Endothelial cell of umbilical vein (primary cell): Measurements from ENCODE around the gene NHS. TPM values are rescaled to one million over a fixed set of nuclear protein-coding genes. Genes with fewer than 3 reads are reported as not detected.

Source experiments
- BruUV-seq: library from RNA; stranded (reverse); fragments of 400-500 nt; replicated peaks from 2 replicates; lab custom pipeline; 2021; lab: Mats Ljungman, UMichigan
- CTCF ChIA-PET: fragments of 300-600, 350-600 bp; sonication (Branson Sonifier 250); formaldehyde crosslinking; loops from one replicate; lab custom pipeline; 2021; ENCODE audit warnings: antibody characterized with exemption, inconsistent platforms; lab: Charles Lee
- POLR2A ChIA-PET: fragments of 300-600, 350-600 bp; sonication (Branson Sonifier 250); formaldehyde crosslinking; loops from one replicate; lab custom pipeline; 2021; ENCODE audit warnings: antibody characterized with exemption, inconsistent platforms; lab: Charles Lee
- DNase-seq: peaks from one replicate; pipeline ENCODE4 v3.0.0-alpha.2; 2011; ENCODE audit warnings: low read depth, low spot score
- FAIRE-seq: peaks from 2 replicates; lab custom pipeline; 2011; peaks lifted over from hg19 to GRCh38; lab: Jason Lieb, UNC
- H2AFZ ChIP-seq: 2 replicates; pipeline ENCODE4 v1.6.0; 2012; ENCODE audit warnings: low read depth, low read length, control low read depth, inconsistent platforms
- H3K27ac ChIP-seq: 2 replicates; pipeline ENCODE4 v1.5.1; 2011; ENCODE audit warnings: low read depth, mild to moderate bottlenecking, control low read depth, low read length, moderate library complexity; ENCODE audit not compliant: insufficient read depth
- H3K27me3 ChIP-seq, 2 experiments: 2 replicates each; pipeline versions ENCODE4 v1.6.0 to v1.6.1; 2011; ENCODE audit warnings: low read length in 2 of 2, mixed read lengths in 1 of 2; ENCODE audit not compliant: control insufficient read depth in 2 of 2, insufficient read depth in 2 of 2
- H3K36me3 ChIP-seq, 2 experiments: 2 replicates in 1 of 2; 3 replicates in 1 of 2; pipeline ENCODE4 v1.5.1; 2011; ENCODE audit warnings: low read length in 2 of 2, mild to moderate bottlenecking in 1 of 2, moderate library complexity in 1 of 2; ENCODE audit not compliant: control insufficient read depth in 2 of 2, insufficient read depth in 2 of 2; ENCODE audit errors: extremely low read depth in 1 of 2
- H3K4me1 ChIP-seq: 3 replicates; pipeline ENCODE4 v1.5.1; 2011; ENCODE audit warnings: mild to moderate bottlenecking, low read length; ENCODE audit not compliant: control insufficient read depth, insufficient read depth; ENCODE audit errors: extremely low read depth
- H3K4me2 ChIP-seq: 2 replicates; pipeline ENCODE4 v1.6.1; 2011; ENCODE audit warnings: low read length, control low read depth, mixed read lengths; ENCODE audit not compliant: insufficient read depth
- H3K4me3 ChIP-seq, 3 experiments: fragments of 200-600 bp in 1 of 3; sonication (generic), shearing (Covaris generic) in 1 of 3; replicated peaks in 1 of 3; 2 replicates each; pipeline ENCODE4 v1.5.1; 2011 to 2016; ENCODE audit warnings: control low read depth in 3 of 3, low read length in 3 of 3, mild to moderate bottlenecking in 2 of 3, inconsistent platforms in 1 of 3, low read depth in 1 of 3, moderate library complexity in 1 of 3; ENCODE audit not compliant: insufficient read depth in 1 of 3
- H3K79me2 ChIP-seq: 2 replicates; pipeline ENCODE4 v1.6.0; 2012; ENCODE audit warnings: low read length, inconsistent platforms; ENCODE audit not compliant: control insufficient read depth, insufficient read depth
- H3K9ac ChIP-seq: replicated peaks from 2 replicates; pipeline ENCODE3; 2011; ENCODE audit warnings: low read length, control low read depth; ENCODE audit not compliant: insufficient read depth; ENCODE audit errors: extremely low read depth
- H3K9me1 ChIP-seq: replicated peaks from 3 replicates; pipeline ENCODE4 v1.6.0; 2011; ENCODE audit warnings: mild to moderate bottlenecking, low read length; ENCODE audit not compliant: control insufficient read depth, insufficient read depth; ENCODE audit errors: extremely low read depth
- H3K9me3 ChIP-seq: replicated peaks from 2 replicates; pipeline ENCODE4 v1.5.1; 2012; ENCODE audit warnings: low read length, inconsistent platforms; ENCODE audit not compliant: control insufficient read depth, insufficient read depth
- H4K20me1 ChIP-seq: replicated peaks from 2 replicates; pipeline ENCODE3; 2011; ENCODE audit warnings: mild to moderate bottlenecking, low read length; ENCODE audit not compliant: control insufficient read depth, insufficient read depth; ENCODE audit errors: extremely low read depth
- CTCF ChIP-seq, 2 donors: IDR thresholded peaks; 1 replicate in 1 of 2; 2 replicates in 1 of 2; pipeline ENCODE4 v1.5.1; 2011; ENCODE audit warnings: low read length in 2 of 2, mild to moderate bottlenecking in 2 of 2, moderate library complexity in 2 of 2, control low read depth in 1 of 2, inconsistent platforms in 1 of 2, low read depth in 1 of 2; ENCODE audit not compliant: insufficient read depth in 1 of 2; ENCODE audit errors: extremely low read depth in 1 of 2
- EZH2 ChIP-seq: IDR thresholded peaks from 2 replicates; pipeline ENCODE4 v1.6.1; 2012; ENCODE audit warnings: borderline replicate concordance, low read depth, mild to moderate bottlenecking, moderate library complexity, low read length, inconsistent platforms; ENCODE audit not compliant: severe bottlenecking
- FOS ChIP-seq: IDR thresholded peaks from 2 replicates; pipeline ENCODE4 v1.6.1; 2011; ENCODE audit warnings: mild to moderate bottlenecking, low read length, moderate library complexity, borderline replicate concordance; ENCODE audit not compliant: insufficient read depth
- GATA2 ChIP-seq: IDR thresholded peaks from 2 replicates; pipeline ENCODE4 v1.7.0; 2011; ENCODE audit warnings: low read depth, mild to moderate bottlenecking, moderate library complexity, mixed read lengths, low read length; ENCODE audit not compliant: insufficient read length, insufficient read depth
- JUN ChIP-seq: IDR thresholded peaks from 2 replicates; pipeline ENCODE4 v1.6.1; 2011; ENCODE audit warnings: borderline replicate concordance, low read depth; ENCODE audit not compliant: insufficient read length, insufficient read depth
- MAX ChIP-seq: IDR thresholded peaks from 2 replicates; pipeline ENCODE4 v1.6.1; 2011; ENCODE audit not compliant: insufficient read depth, insufficient read length
- MYC ChIP-seq: IDR thresholded peaks from one replicate; pipeline ENCODE4 v1.6.1; 2011; ENCODE audit warnings: mild to moderate bottlenecking, low read depth, low read length
- POLR2A ChIP-seq: IDR thresholded peaks from 2 replicates; pipeline ENCODE4 v1.6.1; 2012; ENCODE audit warnings: low read depth, mild to moderate bottlenecking, control low read depth, low read length
- POLR2AphosphoS5 ChIP-seq: IDR thresholded peaks from 2 replicates; pipeline ENCODE4 v1.6.1; 2012; ENCODE audit warnings: low read depth, mild to moderate bottlenecking, control low read depth, low read length, moderate library complexity; ENCODE audit not compliant: insufficient read depth
- dilution Hi-C: fragments of 300-500 bp; cut with MboI; formaldehyde crosslinking; loops from one replicate; pipeline ENCODE4 v1.15.0; 2019; ENCODE audit warnings: low sequenced_read_pairs; ENCODE audit not compliant: extremely low pct_ligation_motif_present
- intact Hi-C: fragments of 100-400 bp; cut with micrococcal nuclease; formaldehyde crosslinking; loops from one replicate; pipeline ENCODE4 v1.10.0; 2022
- polyA plus RNA-seq, 4 experiments: library from polyadenylated mRNA; depleted of rRNA in 3 of 4; stranded (reverse) in 3 of 4; unstranded in 1 of 4; fragments of >200 nt; gene quantifications; 2 replicates each; pipeline versions ENCODE4 v1.2.1 to v1.2.3, GENCODE V29; 2011 to 2012; ENCODE audit warnings: missing spikeins in 1 of 4
- total RNA-seq: library from RNA; stranded (reverse); gene quantifications from 2 replicates; pipeline ENCODE4 v1.2.3, GENCODE V29; 2021

The NHS gene
- total and polyA plus RNA-seq, 2 donors (not counting 3 experiments of a cell fraction or from before 2014, with no cell fraction given): 0.07 to 0.46 TPM

GRCh38 chrX:17412692-17413091, 37.7 kb downstream of the NHS start:
- Histone ChIP-seq H3K4me2 (no peak overlapping the region), H3K4me3 (no peak overlapping the region), H3K36me3 (no peaks in the 10 kb centered on the region), H3K27me3 (no peaks in the 10 kb centered on the region), H4K20me1 (no peaks in the 10 kb centered on the region), H3K9me3 (no peaks in the 10 kb centered on the region), H3K79me2 (no peaks in the 10 kb centered on the region), H3K9ac (no peak overlapping the region), H3K27ac (no peak overlapping the region), H3K9me1 (no peaks in the 10 kb centered on the region), H3K4me1 (no peaks in the 10 kb centered on the region), H2AFZ (no peak overlapping the region)
- DNase-seq (no peak), FAIRE-seq (no peak)
- no peak for TF ChIP-seq POLR2AphosphoS5
- TF ChIP-seq FOS: peak; percentile 17
- BruUV-seq: no TSS peak
- dilution Hi-C loops: no loop called here
- intact Hi-C loops: no loop called here
- CTCF ChIA-PET: no interaction called here
- POLR2A ChIA-PET: no interaction called here

DNA sequence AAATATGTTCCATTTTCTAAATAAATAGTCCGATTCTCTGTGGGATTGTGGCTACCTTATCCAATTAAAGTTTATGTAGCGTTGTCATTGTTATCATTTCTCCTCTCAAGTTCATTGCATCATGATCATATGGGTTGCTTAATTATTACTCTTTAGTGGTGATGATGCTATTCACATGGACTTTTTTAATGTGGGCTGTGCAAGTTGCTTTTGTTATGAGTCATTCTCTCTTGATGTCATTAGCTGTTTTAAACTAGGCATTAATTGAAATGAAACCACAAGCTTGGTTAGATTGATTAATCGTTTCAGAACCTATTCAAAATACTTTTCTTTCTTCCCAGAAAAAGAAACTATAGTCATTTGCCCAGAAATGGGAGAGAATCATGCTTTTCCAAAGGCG, 38.2 kb downstream of the NHS start:
- Histone ChIP-seq H3K9ac (no peak overlapping the region), H3K4me1 (no peaks in the 10 kb centered on the region), H3K4me3 (no peak overlapping the region), H3K36me3 (no peaks in the 10 kb centered on the region), H3K9me1 (no peaks in the 10 kb centered on the region), H3K27ac (no peak overlapping the region), H2AFZ (no peak overlapping the region), H3K27me3 (no peaks in the 10 kb centered on the region), H3K9me3 (no peaks in the 10 kb centered on the region), H4K20me1 (no peaks in the 10 kb centered on the region), H3K79me2 (no peaks in the 10 kb centered on the region), H3K4me2 (no peak overlapping the region)
- ChIA-PET POLR2A (no interaction called here), CTCF (no interaction called here)
- dilution Hi-C loops: no loop called here
- BruUV-seq: no TSS peak
- no peak for DNase-seq
- intact Hi-C loops: no loop called here
- TF ChIP-seq POLR2A (no peak), CTCF (IDR thresholded peaks at IDR 0.05; ENCODE audit: extremely low read depth in 1 of 2, insufficient read depth in 1 of 2, low read depth in 1 of 2, low read length in 2 of 2) (no peak), GATA2 (no peak), POLR2AphosphoS5 (no peak), MYC (no peak), MAX (no peak), FOS (no peak), JUN (no peak), EZH2 (no peak)
- peak; percentile 47 for FAIRE-seq
